HG02981 (cell line): Measurements from ENCODE around the gene RRP1B.
"Not testable (repeated sequence)": the region's sequence is repeated elsewhere in the genome, so short reads cannot be mapped to it uniquely, and the experiment has no call there.

ENCODE experiments used
- ATAC-seq: cut with Tn5 transposase; IDR thresholded peaks from one replicate; pipeline ENCODE4 v1.9.1; 2021; ENCODE audit warnings: mild to moderate bottlenecking, moderate library complexity; ENCODE audit not compliant: unreplicated experiment

RRP1B gene, protein sequence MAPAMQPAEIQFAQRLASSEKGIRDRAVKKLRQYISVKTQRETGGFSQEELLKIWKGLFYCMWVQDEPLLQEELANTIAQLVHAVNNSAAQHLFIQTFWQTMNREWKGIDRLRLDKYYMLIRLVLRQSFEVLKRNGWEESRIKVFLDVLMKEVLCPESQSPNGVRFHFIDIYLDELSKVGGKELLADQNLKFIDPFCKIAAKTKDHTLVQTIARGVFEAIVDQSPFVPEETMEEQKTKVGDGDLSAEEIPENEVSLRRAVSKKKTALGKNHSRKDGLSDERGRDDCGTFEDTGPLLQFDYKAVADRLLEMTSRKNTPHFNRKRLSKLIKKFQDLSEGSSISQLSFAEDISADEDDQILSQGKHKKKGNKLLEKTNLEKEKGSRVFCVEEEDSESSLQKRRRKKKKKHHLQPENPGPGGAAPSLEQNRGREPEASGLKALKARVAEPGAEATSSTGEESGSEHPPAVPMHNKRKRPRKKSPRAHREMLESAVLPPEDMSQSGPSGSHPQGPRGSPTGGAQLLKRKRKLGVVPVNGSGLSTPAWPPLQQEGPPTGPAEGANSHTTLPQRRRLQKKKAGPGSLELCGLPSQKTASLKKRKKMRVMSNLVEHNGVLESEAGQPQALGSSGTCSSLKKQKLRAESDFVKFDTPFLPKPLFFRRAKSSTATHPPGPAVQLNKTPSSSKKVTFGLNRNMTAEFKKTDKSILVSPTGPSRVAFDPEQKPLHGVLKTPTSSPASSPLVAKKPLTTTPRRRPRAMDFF

DNA sequence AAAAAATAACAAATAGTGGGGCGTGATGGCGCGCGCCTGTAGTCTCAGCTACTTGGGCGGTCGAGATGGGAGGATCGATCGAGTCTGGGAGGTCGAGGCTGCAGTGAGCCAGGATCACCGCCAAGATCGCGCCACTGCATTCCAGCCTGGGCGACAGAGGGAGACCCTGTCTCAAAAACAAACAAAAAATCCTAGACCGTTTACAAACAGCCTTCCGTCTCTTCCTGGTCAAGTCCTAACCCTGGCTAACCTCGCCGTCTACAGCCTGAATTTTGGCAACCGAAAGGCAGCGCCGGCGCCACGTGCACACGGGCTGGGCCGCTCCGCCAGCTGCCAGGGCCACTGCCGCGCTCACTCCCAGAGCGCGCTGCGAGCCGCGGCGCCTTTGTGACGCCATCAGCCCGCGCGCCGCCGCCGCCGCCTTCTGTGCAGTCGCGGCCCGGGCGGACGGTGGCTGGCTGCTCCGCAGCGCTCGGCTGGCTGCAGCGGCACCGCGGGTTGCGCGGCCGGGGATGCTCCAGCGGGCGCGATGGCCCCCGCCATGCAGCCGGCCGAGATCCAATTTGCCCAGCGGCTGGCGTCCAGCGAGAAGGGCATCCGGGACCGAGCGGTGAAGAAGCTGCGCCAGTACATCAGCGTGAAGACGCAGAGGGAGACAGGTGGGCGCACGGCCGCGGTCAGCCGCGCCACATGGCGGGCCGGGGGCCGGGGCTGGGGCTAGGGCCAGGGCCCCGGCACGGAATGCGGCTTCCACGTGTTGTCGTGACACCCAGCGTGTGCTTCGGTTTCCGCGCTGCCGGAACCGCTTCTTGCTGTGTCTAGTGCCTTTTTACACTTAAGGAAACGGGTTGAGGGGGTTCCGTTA is at the start of gene RRP1B, which contains the start of gene HSF2BP:
Gene RRP1B (plus strand): TSS at position 425 of the 865 bp plus-strand sequence. CDS start 105 bp downstream, at position 530.
Gene HSF2BP (minus strand): TSS at position 353 of the 865 bp plus-strand sequence. CDS start 1,392 bp downstream, outside the sequence.
- ATAC-seq = peak; percentile 77

DNA sequence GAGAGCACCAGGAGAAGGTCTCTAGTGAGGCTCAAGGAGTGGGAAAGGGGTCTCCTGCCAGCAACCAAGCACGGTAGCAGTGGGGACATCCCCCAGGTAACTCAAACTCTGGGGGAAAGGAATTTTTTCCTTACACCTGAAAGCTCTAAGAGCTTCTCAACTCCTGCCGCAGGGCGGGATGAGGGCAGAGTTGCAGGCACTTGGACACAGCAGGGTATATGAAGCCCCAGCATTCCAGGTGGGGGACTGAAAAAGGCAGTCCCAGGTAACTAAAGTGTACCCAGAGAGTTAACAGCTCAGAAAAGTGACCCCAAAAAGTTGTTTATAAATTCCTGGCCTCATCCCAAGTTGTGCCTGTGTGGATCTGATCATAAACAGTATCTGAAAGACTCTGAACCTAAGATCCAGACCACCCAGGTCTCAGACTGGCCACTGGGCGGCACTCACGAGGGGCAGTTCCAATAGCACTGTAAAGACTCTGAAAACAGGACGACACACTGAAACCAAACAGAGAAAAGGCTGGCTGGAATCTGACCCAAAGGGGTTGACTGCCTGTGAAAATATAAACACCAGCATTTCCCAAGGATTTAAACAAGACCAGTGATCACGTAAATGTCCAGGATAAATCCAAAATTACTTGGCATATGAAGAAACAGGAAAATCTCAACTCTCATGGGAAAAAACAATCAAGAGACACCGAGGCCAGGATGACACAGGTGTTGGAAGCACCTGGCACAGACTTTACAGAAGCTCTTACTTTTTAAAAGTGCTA is 47.6 kb upstream of the RRP1B start:
- no peak for ATAC-seq

DNA sequence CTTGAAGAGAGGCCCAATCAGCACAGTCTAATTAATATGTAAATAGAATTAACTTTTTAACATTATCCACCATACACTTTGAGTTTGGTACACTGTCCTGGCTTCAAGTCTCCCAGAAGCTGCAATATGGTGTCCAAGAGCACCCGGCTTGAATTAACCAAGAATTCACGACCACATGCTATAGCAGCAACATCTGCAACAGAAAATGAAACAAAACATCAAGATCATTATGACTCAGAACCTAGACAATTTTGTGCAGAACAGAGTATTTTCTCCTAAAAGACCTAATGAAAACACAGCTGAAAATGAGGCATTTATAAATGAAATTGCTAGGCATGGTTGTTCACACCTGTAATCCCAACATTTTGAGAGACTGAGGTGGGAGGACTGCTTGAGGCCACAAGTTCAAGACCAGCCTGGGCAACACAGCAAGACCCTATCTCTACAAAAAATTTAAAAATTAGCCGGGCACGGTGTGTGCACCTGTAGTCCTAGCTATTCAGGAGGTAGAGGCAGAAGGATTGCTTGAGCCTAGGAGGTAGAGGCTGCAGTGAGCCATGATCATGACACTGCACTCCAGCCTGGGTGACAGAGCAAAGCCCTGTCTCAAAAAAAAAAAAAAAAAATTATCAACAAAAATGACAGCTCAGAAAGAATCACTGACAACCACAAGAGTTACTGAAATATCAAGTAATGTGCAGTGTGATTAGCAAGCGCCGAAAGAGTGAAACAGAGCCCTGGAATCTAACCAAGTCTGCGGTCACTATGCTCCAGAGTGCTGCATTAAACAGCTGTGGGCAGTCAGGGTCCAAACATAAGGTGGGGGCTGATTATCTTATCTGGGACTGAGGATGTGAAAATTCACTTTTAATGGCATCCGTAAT is 45.4 kb upstream of the RRP1B start:
- ATAC-seq = no peak

DNA sequence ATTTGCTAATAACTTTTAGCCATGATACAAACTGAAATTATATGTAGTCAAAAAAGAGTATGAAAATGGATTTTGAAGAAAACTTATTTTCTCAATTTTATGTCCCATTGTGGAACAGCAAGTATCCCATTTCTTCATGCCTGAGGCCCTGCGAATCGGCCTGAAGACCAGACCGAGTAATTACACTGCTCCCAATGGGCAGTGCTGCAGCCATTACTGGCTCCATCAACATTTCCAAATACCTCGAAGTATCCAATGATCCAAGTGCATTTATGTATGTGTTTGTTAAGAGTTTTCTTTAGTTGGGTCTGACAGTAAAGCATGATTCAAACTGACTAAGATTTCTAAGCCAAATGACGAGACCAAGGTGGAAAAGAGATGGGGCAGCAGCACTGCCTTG is 44.5 kb upstream of the RRP1B start:
- ATAC-seq = no peak

DNA sequence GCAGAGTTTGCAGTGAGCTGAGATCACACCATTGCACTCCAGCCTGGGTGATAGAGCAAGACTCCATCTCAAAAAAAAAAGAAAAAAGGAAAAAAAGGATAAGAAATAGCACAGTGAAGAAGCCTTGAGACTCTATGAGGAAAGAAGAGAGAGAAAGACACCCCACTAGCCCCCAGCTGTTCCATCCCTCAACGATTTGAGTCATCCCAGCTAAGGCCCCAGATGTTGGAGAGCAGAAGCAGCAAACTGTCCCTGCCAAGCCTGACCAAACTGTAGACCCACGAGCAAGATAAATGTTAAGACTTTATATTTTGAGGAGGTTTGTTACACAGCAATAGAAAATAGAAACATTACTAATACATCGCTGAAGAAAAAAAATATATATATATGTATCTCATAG is 42.5 kb upstream of the RRP1B start:
- not testable (repeated sequence) for ATAC-seq

DNA sequence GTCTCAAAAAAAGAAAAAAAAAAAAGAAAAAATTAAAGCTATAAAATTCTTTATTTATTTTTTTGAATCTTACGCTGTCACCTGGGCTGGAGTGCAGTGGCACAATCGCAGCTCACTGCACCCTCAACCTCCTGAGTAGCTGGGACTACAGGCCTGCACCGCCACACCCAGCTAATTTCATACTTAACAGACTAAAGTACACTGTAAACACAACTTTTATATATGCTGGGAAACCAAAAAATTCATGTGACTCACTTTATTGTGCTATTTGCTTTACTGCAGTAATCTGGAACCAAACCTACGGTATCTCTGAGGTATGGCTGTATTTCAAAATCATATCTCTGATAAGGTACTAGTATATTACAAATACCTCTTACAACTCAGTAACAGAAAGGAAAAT is 40.4 kb upstream of the RRP1B start:
- no peak for ATAC-seq

DNA sequence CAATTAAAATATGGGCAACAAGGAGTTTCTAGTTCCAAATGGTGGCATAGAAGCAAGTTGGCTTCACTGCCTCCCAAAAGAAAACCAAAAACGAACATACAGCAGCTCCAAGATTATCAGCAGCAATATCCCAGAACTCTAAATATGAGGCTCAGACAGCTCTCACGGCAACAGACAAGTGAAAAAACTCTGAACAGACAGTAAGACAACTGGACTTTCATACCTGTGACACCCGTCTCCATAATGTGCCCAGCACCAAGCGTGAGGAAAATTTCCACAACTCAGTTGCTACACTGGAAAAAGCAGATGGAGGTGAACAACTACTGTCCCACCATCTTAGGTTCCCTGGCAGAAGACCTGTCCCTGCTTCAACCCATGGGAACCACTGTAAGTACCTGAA is 40.0 kb upstream of the RRP1B start:
- ATAC-seq = no peak

DNA sequence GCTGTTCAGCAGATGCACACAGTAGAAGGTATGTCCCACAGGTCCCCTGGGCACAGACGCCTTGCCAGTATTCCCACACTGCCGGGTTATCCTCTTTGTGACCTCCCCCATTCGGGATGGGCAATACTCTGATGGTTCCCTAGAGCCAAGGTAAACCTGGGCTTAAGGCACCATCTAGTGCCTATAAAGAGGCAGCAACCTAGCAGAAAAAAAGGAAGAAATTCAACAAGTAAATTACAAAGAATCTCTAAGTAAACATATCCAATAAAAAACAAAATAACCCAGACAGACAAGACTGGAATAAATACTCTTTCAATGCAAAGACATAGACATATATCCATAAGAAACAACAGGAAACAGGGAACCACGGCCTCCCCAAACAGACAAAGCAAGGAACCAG is 39.5 kb upstream of the RRP1B start:
- no peak for ATAC-seq

DNA sequence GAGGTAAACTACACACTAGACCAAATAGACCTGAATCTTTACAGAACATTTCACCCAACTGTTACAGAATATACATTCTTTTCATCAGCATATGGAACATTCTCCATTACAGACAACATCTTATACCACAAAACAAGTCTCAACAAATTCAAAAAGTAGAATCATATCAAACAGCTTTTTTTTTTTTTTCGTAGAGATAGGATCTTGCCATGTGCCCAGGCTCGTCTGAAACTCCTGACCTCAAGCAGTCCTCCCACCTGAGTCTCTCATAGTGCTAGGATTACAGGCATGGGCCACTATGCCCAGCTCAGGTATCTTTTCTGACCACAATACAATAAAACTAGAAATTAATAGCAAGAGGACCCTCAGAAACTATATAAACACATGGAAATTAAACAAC is 36.6 kb upstream of the RRP1B start:
- ATAC-seq = no peak

DNA sequence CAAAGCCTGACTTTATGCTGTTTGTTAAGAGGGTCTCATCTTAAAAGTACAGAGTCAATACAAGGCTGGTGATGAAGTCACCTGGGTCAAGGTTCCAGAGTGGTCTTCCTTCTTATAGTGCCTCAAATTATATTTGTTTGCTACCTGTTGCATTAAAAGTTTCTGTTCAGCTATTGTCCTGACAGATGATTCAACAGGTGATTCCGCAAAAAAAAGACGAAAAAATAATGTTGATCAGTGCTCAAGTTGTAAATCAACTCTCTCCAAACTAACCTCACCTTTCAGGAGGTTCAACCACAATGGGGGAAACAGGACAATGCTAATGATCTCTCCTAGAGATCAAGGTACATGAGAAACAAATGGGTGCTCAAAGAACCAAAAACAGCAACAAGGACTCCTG is 35.8 kb upstream of the RRP1B start:
- ATAC-seq = no peak

DNA sequence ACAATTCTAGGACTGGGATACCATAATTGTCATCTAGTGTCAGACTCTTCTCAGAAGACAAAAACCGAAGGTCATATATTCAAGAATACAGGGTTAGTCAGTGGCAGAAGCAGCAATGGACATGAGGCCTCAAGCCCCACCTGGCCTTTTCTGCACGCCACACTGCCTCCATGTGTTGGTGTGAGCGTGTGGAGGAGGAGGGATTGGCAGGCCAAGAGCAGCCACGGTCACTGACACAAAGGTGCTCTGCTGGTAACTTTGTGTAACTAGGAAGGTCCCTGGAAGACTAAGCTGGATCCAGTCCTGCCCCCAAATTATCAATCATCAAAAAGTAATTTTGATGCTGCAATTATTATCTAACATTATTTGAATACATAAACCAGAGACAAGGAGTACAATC is 35.0 kb upstream of the RRP1B start:
- ATAC-seq = no peak

DNA sequence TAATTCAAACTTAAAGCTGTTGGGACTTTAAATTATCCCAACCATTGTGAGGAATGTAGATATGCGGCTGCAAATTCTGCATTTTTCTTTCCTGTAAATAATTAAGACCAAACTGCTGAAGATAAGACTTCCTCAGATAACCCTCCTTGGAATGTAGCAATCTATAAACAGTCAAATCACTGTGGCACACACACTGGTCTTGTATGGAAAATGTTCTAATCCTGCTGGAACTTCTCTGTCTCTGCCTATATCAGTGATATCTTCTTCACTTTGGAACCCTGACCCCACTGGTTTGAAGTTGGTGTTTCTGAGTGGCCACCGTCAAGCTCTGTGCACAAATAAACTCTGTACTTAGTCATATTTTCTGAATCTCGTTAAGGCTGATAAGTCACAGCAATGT is 33.0 kb upstream of the RRP1B start:
- ATAC-seq = no peak

DNA sequence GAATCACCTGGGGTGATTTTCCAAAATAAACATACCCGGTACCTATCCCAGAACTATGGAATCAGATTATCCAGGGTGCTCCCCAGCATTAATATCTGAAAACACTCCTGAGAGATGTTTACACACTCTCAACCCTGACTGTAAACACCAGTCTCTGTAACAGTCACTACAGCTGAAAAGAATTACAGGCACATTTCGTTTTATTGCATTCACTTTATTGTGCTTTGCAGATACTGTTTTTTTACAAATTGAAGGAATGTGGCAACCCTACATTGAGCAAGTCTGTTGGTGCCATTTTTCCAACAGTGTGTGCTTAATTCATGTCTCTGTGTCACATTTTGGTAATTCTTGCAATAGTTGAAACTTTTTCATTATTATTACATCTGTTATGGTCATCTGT is 31.8 kb upstream of the RRP1B start:
- no peak for ATAC-seq

DNA sequence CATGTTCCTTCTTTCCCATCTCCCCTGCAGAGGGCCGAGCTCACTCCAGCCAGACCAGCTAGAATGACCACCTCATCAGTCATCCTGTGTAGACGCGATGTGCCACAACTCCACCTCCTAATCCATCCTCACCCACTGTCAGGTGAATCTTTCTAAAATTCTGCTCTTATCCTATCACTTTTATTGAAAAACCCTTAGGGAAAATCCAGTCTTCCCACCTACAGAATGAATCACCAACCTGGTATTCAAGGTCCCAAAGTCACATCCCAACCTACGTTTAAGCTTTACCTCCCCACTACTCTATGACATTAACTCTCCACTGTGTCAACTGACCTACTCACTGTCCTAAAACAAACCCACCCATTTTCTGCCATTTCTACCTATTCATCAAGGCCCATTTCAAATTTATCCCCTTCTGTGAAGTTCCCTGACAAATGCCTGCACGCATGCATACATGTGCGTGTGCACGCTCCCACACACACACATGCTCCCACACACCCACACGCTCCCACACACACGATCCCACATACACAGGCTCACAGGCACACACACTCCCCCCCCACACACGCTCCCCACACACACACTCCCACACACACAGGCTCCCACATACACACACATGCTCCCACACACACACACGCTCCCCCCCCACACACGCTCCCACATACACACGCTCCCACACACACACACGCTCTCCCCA is 27.8 kb upstream of the RRP1B start:
- no peak for ATAC-seq

DNA sequence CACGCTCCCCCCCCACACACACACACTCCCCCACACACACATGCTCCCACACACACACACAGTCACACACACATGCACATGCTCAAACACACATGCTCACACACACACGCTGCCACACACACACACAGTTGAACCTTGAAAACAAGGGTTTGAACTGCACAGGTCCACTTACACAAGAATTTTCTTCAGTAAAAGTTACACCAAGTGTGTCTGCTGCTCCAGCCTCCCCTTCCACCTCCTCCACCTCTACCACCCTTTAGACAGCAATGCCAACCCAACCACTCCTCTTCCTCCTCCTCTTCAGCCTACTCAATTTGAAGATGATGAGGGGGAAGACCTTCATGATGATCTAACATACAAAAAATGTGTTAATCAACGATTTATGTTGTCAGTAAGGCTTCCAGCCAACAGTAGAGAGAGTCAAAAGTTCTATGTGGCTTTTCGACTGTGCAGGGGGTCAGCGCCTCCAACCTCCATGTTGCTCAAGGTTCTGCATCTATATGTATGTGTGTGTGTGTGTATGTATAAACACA is 26.9 kb upstream of the RRP1B start:
- no peak for ATAC-seq

DNA sequence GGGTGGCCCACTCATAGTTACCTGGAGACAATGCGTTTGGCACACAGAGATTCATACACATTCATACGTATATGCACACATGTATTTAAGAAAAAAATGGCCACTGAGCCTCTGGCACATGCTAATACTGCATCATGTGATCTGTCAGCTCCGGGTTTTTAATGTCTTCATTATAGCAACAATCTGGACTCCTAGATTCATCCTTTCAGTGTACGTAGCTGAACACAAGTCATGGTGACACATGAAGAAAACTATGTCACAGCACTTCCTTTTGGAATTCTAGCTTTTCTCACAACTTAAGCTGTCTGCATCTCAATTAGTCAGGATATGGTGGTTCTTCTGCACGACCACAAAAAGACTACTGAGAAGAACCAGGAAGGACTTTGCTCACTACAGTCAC is 24.7 kb upstream of the RRP1B start:
- ATAC-seq = no peak

DNA sequence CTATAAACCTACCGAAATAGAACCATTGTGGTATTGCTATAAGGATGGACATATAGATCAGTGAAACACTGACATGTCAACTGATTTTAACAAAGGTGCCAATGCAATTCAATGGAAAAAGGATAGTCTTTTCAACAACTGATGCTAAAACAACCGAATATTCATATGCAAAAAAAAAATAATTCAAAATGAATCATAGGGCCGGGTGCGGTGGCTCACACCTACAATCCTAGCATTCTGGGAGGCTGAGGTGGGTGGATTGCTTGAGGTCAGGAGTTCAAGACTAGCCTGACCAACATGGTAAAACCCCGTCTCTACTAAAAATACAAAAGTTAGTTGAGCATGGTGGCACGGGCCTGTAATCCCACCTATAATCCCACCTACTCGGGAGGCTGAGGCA is 23.9 kb upstream of the RRP1B start:
- ATAC-seq = no peak

DNA sequence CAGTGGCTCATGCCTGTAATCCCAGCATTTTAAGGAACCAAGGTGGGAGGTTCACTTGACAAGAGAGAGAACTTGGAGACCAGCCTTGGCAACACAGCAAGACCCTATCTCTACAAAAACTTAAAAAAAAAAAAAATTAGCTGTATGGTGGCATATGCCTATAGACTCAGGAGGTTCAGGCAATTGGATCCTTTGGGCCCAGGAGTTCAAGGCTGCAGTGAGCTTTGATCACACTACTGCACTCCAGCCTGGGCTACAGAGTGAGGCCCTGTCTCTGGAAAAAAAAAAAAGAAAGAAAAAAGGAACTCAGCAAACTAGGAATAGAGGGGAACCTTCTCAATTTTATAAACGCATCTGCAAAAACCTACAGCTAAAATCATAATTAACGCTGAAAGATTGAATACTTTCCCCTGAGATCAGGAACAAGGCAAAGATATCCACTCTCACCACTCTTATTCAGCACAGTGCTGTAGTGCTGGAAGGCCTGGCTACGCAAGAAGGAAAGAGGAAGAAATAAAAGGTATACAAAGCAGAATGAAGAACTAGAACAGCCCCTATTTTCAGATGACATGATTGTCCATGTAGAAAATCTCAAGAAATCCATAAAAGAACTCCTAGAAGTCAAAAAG is 21.7 kb upstream of the RRP1B start:
- no peak for ATAC-seq
